ENCODE data around the gene CAMTA1.

The CAMTA1 gene

DNA sequence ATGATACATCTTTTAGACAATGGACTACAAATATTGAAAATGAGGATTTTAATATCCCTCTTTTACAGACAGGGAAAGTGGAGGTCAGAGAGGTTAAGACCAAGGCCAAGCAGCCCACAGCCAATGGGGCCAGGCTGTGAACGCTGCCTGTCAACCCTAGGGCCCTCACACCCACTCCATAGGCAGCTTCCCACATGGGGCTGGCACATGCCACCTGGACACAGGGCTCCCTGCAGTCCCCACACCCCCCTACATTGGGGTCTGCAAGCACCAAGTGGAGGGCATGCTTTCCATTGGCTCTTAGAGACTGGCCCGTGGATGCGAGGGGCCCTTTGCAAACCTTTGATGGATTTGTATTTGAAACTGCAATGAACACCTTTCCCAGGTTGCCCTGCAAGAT, 637.3 kb downstream of the CAMTA1 start:
- Histone ChIP-seq H3K4me1 (ENCODE audit: control insufficient read depth, insufficient read depth, low read length) (no peaks in the 10 kb centered on the region), H3K9me3 (ENCODE audit: control insufficient read depth in 2 of 2, low read length in 2 of 2) (peaks cover 0 to 6% of the 10 kb centered on the region in 2 donors), H3K4me3 (ENCODE audit: low read length in 2 of 2) (no peak overlapping the region)

DNA sequence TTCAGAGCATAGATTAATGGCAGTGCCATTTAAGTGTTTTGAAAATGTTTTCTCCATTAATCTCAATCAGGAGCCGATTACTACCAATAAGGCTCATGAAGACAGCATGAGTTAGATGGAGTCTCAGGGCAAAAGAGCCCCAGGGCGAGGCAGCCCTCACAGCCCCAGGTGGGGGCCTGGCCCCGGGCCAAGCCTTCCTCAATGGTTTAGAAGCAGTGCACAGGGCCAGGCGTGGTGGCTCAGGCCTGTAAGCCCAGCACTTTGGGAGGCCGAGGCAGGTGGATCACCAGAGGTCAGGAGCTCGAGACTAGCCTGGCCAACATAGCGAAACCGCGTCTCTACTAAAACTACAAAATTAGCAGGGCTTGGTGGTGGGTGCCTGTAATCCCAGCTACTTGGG, 637.7 kb downstream of the CAMTA1 start:
- H3K4me1 ChIP-seq (ENCODE audit: control insufficient read depth, insufficient read depth, low read length): peaks cover 2% of the 10 kb centered on the region
- H3K36me3 ChIP-seq (ENCODE audit: control insufficient read depth in 2 of 2, insufficient read depth in 2 of 2, low read length in 2 of 2): no peaks in the 10 kb centered on the region
- H3K9me3 ChIP-seq (ENCODE audit: control insufficient read depth in 2 of 2, low read length in 2 of 2): peaks cover 0 to 1% of the 10 kb centered on the region in 2 donors
- H3K27me3 ChIP-seq (ENCODE audit: control insufficient read depth in 1 of 2, insufficient read depth in 2 of 2, low read length in 2 of 2): peaks cover 0 to 3% of the 10 kb centered on the region in 2 donors
- H3K4me3 ChIP-seq (ENCODE audit: low read length in 2 of 2): no peak overlapping the region
- no peak overlapping the region for H3K9ac ChIP-seq (ENCODE audit: low read length in 2 of 2)
- no peak overlapping the region for H3K27ac ChIP-seq (ENCODE audit: low read length)

More for the DNA sequence above, 637.3 kb downstream of the CAMTA1 start:
- no peak overlapping the region for H3K9ac ChIP-seq (ENCODE audit: low read length in 2 of 2)
- H3K27me3 ChIP-seq (ENCODE audit: control insufficient read depth in 1 of 2, insufficient read depth in 2 of 2, low read length in 2 of 2): peaks cover 0 to 3% of the 10 kb centered on the region in 2 donors
- no peak overlapping the region for H3K27ac ChIP-seq (ENCODE audit: low read length)
- H3K36me3 ChIP-seq (ENCODE audit: control insufficient read depth in 2 of 2, insufficient read depth in 2 of 2, low read length in 2 of 2): no peaks in the 10 kb centered on the region

DNA sequence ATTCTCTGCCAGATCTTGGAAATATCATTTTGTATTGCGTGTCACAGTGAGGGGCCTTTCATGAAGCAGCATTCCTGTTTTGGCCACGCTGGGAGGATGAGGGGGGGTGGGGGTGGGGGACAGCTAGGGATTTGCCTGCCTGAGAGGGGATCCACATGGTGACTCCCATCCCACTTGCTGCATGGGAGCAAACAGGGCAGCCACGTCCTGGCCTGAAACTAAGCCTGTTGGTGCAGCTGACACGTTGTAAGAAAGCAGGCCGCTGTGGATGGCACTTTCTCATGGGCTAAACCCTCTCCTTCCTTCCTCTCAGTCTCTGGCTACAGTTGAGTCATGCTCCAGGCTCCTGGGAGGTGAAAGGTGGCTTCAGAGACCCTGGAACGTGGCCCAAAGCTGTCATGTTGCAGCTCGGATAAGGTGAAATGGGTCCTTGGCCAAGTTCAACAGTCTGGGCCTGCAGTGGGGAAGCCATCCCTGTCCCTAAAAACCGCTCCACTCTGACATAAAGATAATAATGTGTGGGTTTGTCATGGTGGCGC, 639.2 kb downstream of the CAMTA1 start:
- H3K9ac ChIP-seq (ENCODE audit: low read length in 2 of 2): no peak overlapping the region
- H3K9me3 ChIP-seq (ENCODE audit: control insufficient read depth in 2 of 2, low read length in 2 of 2): no peaks in the 10 kb centered on the region
- no peak overlapping the region for H3K4me3 ChIP-seq (ENCODE audit: low read length in 2 of 2)
- H3K4me1 ChIP-seq (ENCODE audit: control insufficient read depth, insufficient read depth, low read length): peaks cover 3% of the 10 kb centered on the region
- no peaks in the 10 kb centered on the region for H3K36me3 ChIP-seq (ENCODE audit: control insufficient read depth in 2 of 2, insufficient read depth in 2 of 2, low read length in 2 of 2)
- H3K27ac ChIP-seq (ENCODE audit: low read length): no peak overlapping the region
- peaks cover 0 to 3% of the 10 kb centered on the region in 2 donors for H3K27me3 ChIP-seq (ENCODE audit: control insufficient read depth in 1 of 2, insufficient read depth in 2 of 2, low read length in 2 of 2)

DNA sequence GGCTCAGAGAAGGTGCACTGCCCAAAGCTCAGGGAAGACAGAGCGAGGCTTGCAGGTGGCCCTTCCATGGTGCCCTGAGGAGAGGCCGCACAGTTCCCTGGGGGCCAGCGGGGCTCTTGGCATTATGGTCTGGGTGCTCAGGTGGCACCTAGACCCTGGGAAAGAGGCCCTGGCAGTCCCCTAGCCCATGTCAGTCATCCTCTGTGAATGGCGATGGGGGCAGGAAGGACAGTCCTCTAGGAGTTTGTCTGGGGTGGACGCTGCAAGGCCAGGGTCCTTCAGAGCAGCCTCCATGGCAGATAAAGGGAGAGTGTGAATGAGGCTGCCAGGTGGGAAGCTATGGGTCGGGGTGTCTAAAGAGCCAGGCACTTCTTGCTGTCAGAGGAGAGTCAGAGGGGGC, 640.0 kb downstream of the CAMTA1 start:
- Histone ChIP-seq H3K4me1 (ENCODE audit: control insufficient read depth, insufficient read depth, low read length) (peaks cover 3% of the 10 kb centered on the region), H3K36me3 (ENCODE audit: control insufficient read depth in 2 of 2, insufficient read depth in 2 of 2, low read length in 2 of 2) (no peaks in the 10 kb centered on the region), H3K9me3 (ENCODE audit: control insufficient read depth in 2 of 2, low read length in 2 of 2) (no peaks in the 10 kb centered on the region), H3K27me3 (ENCODE audit: control insufficient read depth in 1 of 2, insufficient read depth in 2 of 2, low read length in 2 of 2) (peaks cover 0 to 3% of the 10 kb centered on the region in 2 donors), H3K4me3 (ENCODE audit: low read length in 2 of 2) (no peak overlapping the region), H3K9ac (ENCODE audit: low read length in 2 of 2) (no peak overlapping the region), H3K27ac (ENCODE audit: low read length) (no peak overlapping the region)

DNA sequence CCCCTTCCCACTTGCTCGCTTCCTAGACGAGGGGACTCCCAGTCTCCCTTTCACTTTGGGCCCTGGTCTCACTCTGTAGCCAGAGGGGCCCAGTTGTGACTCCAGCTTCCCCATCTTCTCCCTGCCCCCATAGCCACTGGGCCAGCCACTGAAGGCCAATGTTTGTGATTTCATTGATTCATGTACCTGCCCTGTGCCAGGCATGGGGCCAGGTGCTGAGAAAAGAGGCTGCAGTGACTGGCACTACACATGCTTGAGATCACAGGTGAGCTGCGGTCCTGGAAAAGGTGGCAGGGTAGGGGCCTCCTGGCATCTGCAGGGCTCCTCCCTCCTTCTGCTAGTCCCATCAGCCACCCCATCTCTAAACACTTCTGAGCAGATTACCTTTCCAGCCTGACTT, 640.5 kb downstream of the CAMTA1 start:
- Histone ChIP-seq H3K4me1 (ENCODE audit: control insufficient read depth, insufficient read depth, low read length) (peaks cover 3% of the 10 kb centered on the region), H3K36me3 (ENCODE audit: control insufficient read depth in 2 of 2, insufficient read depth in 2 of 2, low read length in 2 of 2) (no peaks in the 10 kb centered on the region), H3K9me3 (ENCODE audit: control insufficient read depth in 2 of 2, low read length in 2 of 2) (no peaks in the 10 kb centered on the region), H3K27ac (ENCODE audit: low read length) (no peak overlapping the region), H3K9ac (ENCODE audit: low read length in 2 of 2) (no peak overlapping the region), H3K4me3 (ENCODE audit: low read length in 2 of 2) (no peak overlapping the region), H3K27me3 (ENCODE audit: control insufficient read depth in 1 of 2, insufficient read depth in 2 of 2, low read length in 2 of 2) (peaks cover 0 to 1% of the 10 kb centered on the region in 2 donors)

DNA sequence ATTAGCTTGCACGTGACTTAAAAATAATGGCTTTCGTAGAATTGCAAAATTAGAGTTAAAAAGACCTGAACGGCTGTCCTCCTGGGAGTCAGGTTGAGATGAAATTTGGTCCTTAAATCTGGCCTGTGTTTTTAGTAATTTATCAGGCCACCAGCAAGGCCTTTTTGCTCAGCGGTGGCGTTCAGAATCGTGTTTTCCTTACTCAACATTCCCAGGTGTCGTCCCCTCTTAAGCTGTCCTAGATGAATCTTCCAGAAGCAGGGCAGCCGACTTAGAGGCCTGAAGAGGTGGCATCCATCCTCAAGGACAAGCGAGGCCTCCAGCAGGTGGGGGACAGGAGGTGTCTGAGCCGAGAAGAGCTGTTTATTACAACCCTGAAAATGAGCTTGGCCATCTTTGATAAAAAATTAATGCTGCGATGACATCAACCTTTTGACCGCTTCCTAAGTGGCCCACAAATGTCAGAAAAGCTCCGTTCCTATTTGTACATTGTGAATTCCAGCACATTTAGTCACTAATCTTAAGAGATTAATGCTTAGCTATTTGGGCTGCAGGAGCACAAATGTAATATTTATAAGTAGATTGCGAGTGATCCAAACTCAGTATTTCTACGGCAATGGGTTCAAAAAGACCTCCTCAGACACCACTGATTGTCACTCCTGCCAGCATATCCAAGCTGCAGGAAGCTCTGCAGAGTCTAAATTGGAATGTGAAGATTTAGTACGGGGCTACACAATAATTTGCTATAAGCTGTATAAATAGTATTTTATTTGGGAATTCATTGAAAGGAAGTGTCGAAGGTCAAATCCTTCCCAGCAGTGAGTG, 641.7 kb downstream of the CAMTA1 start:
- peaks cover 3% of the 10 kb centered on the region for H3K4me1 ChIP-seq (ENCODE audit: control insufficient read depth, insufficient read depth, low read length)
- no peak overlapping the region for H3K9ac ChIP-seq (ENCODE audit: low read length in 2 of 2)
- H3K27me3 ChIP-seq (ENCODE audit: control insufficient read depth in 1 of 2, insufficient read depth in 2 of 2, low read length in 2 of 2): no peaks in the 10 kb centered on the region
- H3K36me3 ChIP-seq (ENCODE audit: control insufficient read depth in 2 of 2, insufficient read depth in 2 of 2, low read length in 2 of 2): no peaks in the 10 kb centered on the region
- no peaks in the 10 kb centered on the region for H3K9me3 ChIP-seq (ENCODE audit: control insufficient read depth in 2 of 2, low read length in 2 of 2)
- H3K4me3 ChIP-seq (ENCODE audit: low read length in 2 of 2): no peak overlapping the region
- H3K27ac ChIP-seq (ENCODE audit: low read length): no peak overlapping the region

DNA sequence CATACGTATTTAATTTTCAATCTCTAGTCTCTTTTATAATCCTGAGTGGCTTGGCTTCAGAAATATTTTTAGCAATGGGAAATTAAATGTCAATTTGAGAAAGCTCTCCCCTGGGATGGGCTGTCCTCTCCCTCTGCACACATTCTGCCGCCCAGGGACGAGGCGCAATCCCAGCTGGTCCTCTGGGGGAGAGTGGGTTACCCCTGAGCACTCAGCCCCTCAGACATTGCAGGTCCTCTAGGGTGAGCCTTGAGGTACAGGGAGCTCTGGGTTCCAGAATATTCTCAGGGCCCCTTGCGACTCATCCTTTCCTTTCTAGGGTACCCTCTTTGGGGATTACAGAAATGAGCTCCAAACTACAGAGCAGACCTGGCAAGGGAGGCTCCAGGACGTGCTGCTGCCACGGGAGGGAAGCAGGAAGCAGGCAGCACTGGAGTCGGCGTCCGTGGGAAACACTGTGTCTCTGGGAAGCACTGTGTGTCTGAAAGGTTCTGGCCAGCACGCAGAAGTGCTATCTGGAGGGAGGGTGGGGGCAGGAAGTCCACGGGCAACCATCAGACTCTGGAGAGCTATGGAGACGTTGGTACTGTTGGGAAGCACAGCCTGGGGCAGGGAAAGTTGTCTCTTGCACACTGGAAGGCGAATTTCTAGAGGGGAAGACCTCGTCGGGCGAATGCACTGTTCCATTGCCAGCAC, 642.5 kb downstream of the CAMTA1 start:
- Histone ChIP-seq H3K9me3 (ENCODE audit: control insufficient read depth in 2 of 2, low read length in 2 of 2) (no peaks in the 10 kb centered on the region), H3K9ac (ENCODE audit: low read length in 2 of 2) (no peak overlapping the region), H3K36me3 (ENCODE audit: control insufficient read depth in 2 of 2, insufficient read depth in 2 of 2, low read length in 2 of 2) (no peaks in the 10 kb centered on the region), H3K4me3 (ENCODE audit: low read length in 2 of 2) (no peak overlapping the region), H3K4me1 (ENCODE audit: control insufficient read depth, insufficient read depth, low read length) (peaks cover 3% of the 10 kb centered on the region), H3K27ac (ENCODE audit: low read length) (no peak overlapping the region), H3K27me3 (ENCODE audit: control insufficient read depth in 1 of 2, insufficient read depth in 2 of 2, low read length in 2 of 2) (no peaks in the 10 kb centered on the region)

DNA sequence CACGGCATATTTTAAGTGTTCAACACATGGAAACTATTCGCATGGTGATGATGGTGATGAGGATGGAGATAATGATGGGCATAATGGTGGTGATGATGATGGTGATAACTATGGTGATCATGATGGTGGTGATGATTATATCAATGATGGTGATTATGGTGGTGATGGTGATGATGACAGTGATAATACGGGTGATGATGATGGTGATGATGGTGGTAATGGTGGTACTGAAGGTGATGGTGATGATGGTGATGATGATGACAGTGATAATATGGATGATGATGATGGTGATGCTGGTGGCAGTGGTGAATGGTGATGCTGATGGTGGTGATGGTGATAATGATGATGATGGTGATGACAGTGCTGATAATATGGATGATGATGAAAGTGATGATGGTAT, 644.0 kb downstream of the CAMTA1 start:
- H3K4me3 ChIP-seq (ENCODE audit: low read length in 2 of 2): no peak overlapping the region
- H3K9ac ChIP-seq (ENCODE audit: low read length in 2 of 2): no peak overlapping the region
- H3K27me3 ChIP-seq (ENCODE audit: control insufficient read depth in 1 of 2, insufficient read depth in 2 of 2, low read length in 2 of 2): no peaks in the 10 kb centered on the region
- no peak overlapping the region for H3K27ac ChIP-seq (ENCODE audit: low read length)
- peaks cover 3% of the 10 kb centered on the region for H3K4me1 ChIP-seq (ENCODE audit: control insufficient read depth, insufficient read depth, low read length)
- no peaks in the 10 kb centered on the region for H3K9me3 ChIP-seq (ENCODE audit: control insufficient read depth in 2 of 2, low read length in 2 of 2)
- H3K36me3 ChIP-seq (ENCODE audit: control insufficient read depth in 2 of 2, insufficient read depth in 2 of 2, low read length in 2 of 2): no peaks in the 10 kb centered on the region

DNA sequence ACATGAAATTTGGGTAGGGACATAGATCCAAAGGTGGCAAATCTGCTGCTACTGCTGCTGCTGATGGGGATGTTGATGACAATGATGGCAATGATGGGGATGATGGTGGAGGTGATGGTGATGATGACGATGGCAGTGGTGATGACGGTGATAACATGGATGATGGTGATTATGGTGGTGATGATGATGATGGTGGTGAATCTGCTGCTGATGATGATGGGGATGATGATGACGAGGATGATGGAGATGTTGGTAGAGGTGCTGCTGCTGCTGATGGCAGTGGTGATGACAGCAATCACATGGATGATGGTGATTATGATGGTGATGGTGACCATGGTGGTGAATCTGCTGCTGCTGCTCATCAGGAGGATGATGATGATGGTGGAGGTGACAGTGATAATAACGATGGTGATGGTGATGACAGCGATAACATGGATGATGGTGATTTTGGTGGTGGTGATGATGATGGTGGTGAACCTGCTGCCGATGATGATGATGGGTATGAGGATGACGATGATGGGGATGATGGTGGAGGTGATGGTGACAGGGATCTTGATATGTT, 644.9 kb downstream of the CAMTA1 start:
- Histone ChIP-seq H3K36me3 (ENCODE audit: control insufficient read depth in 2 of 2, insufficient read depth in 2 of 2, low read length in 2 of 2) (no peaks in the 10 kb centered on the region), H3K27ac (ENCODE audit: low read length) (no peak overlapping the region), H3K4me1 (ENCODE audit: control insufficient read depth, insufficient read depth, low read length) (peaks cover 3% of the 10 kb centered on the region)

DNA sequence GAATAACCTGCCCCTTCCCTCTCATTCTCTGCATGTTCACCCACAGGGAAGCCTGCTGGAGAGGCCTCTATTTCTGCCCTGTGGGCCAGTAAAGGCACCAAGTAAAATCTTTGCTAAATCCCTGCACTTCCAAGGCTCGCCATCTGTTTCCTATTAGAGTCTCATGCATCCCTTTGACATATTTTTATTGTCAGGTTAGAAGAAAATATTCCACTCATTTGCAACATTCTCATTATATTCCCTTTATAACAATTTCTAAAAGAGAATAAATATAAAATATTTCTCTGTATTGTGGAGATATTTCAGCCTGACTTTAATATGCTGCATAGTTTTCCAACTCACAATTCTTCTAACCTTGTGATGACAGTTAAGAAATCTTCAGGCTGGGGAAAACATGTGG, 645.4 kb downstream of the CAMTA1 start:
- H3K9me3 ChIP-seq (ENCODE audit: control insufficient read depth in 2 of 2, low read length in 2 of 2): no peaks in the 10 kb centered on the region
- no peak overlapping the region for H3K9ac ChIP-seq (ENCODE audit: low read length in 2 of 2)
- no peak overlapping the region for H3K4me3 ChIP-seq (ENCODE audit: low read length in 2 of 2)
- peaks cover 3% of the 10 kb centered on the region for H3K4me1 ChIP-seq (ENCODE audit: control insufficient read depth, insufficient read depth, low read length)
- H3K27me3 ChIP-seq (ENCODE audit: control insufficient read depth in 1 of 2, insufficient read depth in 2 of 2, low read length in 2 of 2): no peaks in the 10 kb centered on the region
- H3K27ac ChIP-seq (ENCODE audit: low read length): no peak overlapping the region
- no peaks in the 10 kb centered on the region for H3K36me3 ChIP-seq (ENCODE audit: control insufficient read depth in 2 of 2, insufficient read depth in 2 of 2, low read length in 2 of 2)

More for the DNA sequence above, 644.9 kb downstream of the CAMTA1 start:
- Histone ChIP-seq H3K4me3 (ENCODE audit: low read length in 2 of 2) (no peak overlapping the region), H3K9me3 (ENCODE audit: control insufficient read depth in 2 of 2, low read length in 2 of 2) (no peaks in the 10 kb centered on the region), H3K27me3 (ENCODE audit: control insufficient read depth in 1 of 2, insufficient read depth in 2 of 2, low read length in 2 of 2) (no peaks in the 10 kb centered on the region), H3K9ac (ENCODE audit: low read length in 2 of 2) (no peak overlapping the region)
